ENCODE measurements around the gene RBM33. TPM values are rescaled to one million over a fixed set of nuclear protein-coding genes. Genes with fewer than 3 reads are reported as not detected.

RBM33 gene
- total RNA-seq, 4 donors from 2014 or later = 27.0 to 34.5 (median 32.6) TPM

- intact Hi-C loops (cut with DNase I) = no loop called here
- no peak for TF ChIP-seq POLR2A (IDR thresholded peaks at IDR 0.05; ENCODE audit: low read depth)
- TF ChIP-seq POLR2AphosphoS5 (IDR thresholded peaks at IDR 0.05) = no peak
- TF ChIP-seq EP300 (IDR thresholded peaks at IDR 0.05) = no peak
- TF ChIP-seq CTCF (IDR thresholded peaks at IDR 0.05) = no peak
- no peak for DNase-seq (ENCODE audit: extremely low spot score)
Measured at GRCh38 chr7:155787171-155787851, 142.8 kb downstream of the RBM33 start.

GRCh38 chr7:155788616-155789000 is 144.1 kb downstream of the RBM33 start:
- no peak for DNase-seq (ENCODE audit: extremely low spot score)
- 93% methylated on average over 16 of the region's 22 CpGs for WGBS
- Histone ChIP-seq H3K27me3 (peaks cover 0 to 39% (median 12%) of the 10 kb centered on the region in 4 donors), H3K4me3 (no peak overlapping the region), H3K27ac (replicated peaks in 1 of 4) (no peak overlapping the region), H3K36me3 (peaks cover 0 to 11% (median 8%) of the 10 kb centered on the region in 4 donors), H3K4me1 (peaks cover 9 to 14% (median 13%) of the 10 kb centered on the region in 4 donors), H3K9me3 (no peaks in the 10 kb centered on the region)
- TF ChIP-seq POLR2A (IDR thresholded peaks at IDR 0.05; ENCODE audit: low read depth) (no peak), EP300 (IDR thresholded peaks at IDR 0.05) (no peak), POLR2AphosphoS5 (IDR thresholded peaks at IDR 0.05) (no peak), CTCF (IDR thresholded peaks at IDR 0.05) (no peak)
- intact Hi-C loops (cut with DNase I) = no loop called here

More at GRCh38 chr7:155787171-155787851, 142.8 kb downstream of the RBM33 start:
- WGBS = under 1% methylated on average over 38 of the region's 68 CpGs
- peaks cover 9 to 14% (median 13%) of the 10 kb centered on the region in 4 donors for H3K4me1 ChIP-seq
- peaks cover 0 to 39% (median 12%) of the 10 kb centered on the region in 4 donors for H3K27me3 ChIP-seq
- peaks cover 5 to 22% (median 17%) of the 10 kb centered on the region in 4 donors for H3K36me3 ChIP-seq
- H3K27ac ChIP-seq (replicated peaks in 1 of 4) = no peak overlapping the region
- no peaks in the 10 kb centered on the region for H3K9me3 ChIP-seq
- peak overlapping the region; percentile 39 to 58 (median 44) for H3K4me3 ChIP-seq

- no peak for DNase-seq (ENCODE audit: extremely low spot score)
- Histone ChIP-seq H3K27ac (replicated peaks in 1 of 4) (no peak overlapping the region), H3K36me3 (peaks cover 0 to 5% (median 2%) of the 10 kb centered on the region in 4 donors), H3K9me3 (no peaks in the 10 kb centered on the region), H3K27me3 (peaks cover 0 to 41% (median 12%) of the 10 kb centered on the region in 4 donors), H3K4me1 (peaks cover 9 to 14% (median 13%) of the 10 kb centered on the region in 4 donors), H3K4me3 (no peak overlapping the region)
- TF ChIP-seq POLR2A (IDR thresholded peaks at IDR 0.05; ENCODE audit: low read depth) = no peak
- no peak for TF ChIP-seq EP300 (IDR thresholded peaks at IDR 0.05)
- TF ChIP-seq CTCF (IDR thresholded peaks at IDR 0.05) = no peak
- TF ChIP-seq POLR2AphosphoS5 (IDR thresholded peaks at IDR 0.05) = no peak
- intact Hi-C loops (cut with DNase I) = no loop called here
- WGBS = 91% methylated on average over 29 of the region's 29 CpGs
Measured at GRCh38 chr7:155789001-155789725, 144.7 kb downstream of the RBM33 start.

- no peak for TF ChIP-seq POLR2AphosphoS5 (IDR thresholded peaks at IDR 0.05)
- no peak for TF ChIP-seq POLR2A (IDR thresholded peaks at IDR 0.05; ENCODE audit: low read depth)
- TF ChIP-seq EP300 (IDR thresholded peaks at IDR 0.05) = no peak
- no peak for TF ChIP-seq CTCF (IDR thresholded peaks at IDR 0.05)
- 56% methylated on average over 8 of the region's 8 CpGs for WGBS
- no peak for DNase-seq (ENCODE audit: extremely low spot score)
- peaks cover 0 to 47% (median 14%) of the 10 kb centered on the region in 4 donors for H3K27me3 ChIP-seq
- H3K27ac ChIP-seq (replicated peaks in 1 of 4) = no peak overlapping the region
- intact Hi-C loops (cut with DNase I) = loop anchor here (10.0 kb wide), 1 partner anchor 1024 kb away; no protein-coding TSS in a partner anchor
- no peaks in the 10 kb centered on the region for H3K36me3 ChIP-seq
- H3K4me1 ChIP-seq = peaks cover 9 to 14% (median 13%) of the 10 kb centered on the region in 4 donors
- no peak overlapping the region for H3K4me3 ChIP-seq
- no peaks in the 10 kb centered on the region for H3K9me3 ChIP-seq
Measured at GRCh38 chr7:155790666-155791065, 146.2 kb downstream of the RBM33 start.

Data from esophagus muscularis mucosa (tissue), 4 donors.